NCI-H345 treated with DMSO at 0.1 percent for 48 hours (cell line): ENCODE results near the gene ADM.

Experiments
- DNase-seq: peaks from one replicate; lab custom pipeline; 2025; ENCODE audit not compliant: unreplicated experiment; lab: John Stamatoyannopoulos, UW

Gene ADM

GRCh38 chr11:10309163-10310093, 4.6 kb downstream of the ADM start:
- DNase-seq = no peak

GRCh38 chr11:10310301-10310841, 5.5 kb downstream of the ADM start:
- DNase-seq = no peak

GRCh38 chr11:10311802-10312201, 6.9 kb downstream of the ADM start:
- DNase-seq = no peak

- DNase-seq = no peak
Measured at GRCh38 chr11:10314199-10315072, 9.6 kb downstream of the ADM start.

GRCh38 chr11:10315083-10315482, 10.2 kb downstream of the ADM start:
- DNase-seq = no peak

GRCh38 chr11:10317151-10317755, 12.4 kb downstream of the ADM start:
- peak; percentile 21 for DNase-seq

GRCh38 chr11:10317776-10318526, 13.1 kb downstream of the ADM start:
- no peak for DNase-seq

GRCh38 chr11:10318527-10318802, 13.6 kb downstream of the ADM start:
- DNase-seq = peak; percentile 78

GRCh38 chr11:10319702-10320558, 15.1 kb downstream of the ADM start:
- DNase-seq = no peak

- no peak for DNase-seq
Measured at GRCh38 chr11:10320736-10321465, 16.0 kb downstream of the ADM start.

GRCh38 chr11:10322401-10322800, 17.5 kb downstream of the ADM start:
- DNase-seq = no peak

GRCh38 chr11:10322830-10323792, 18.2 kb downstream of the ADM start:
- DNase-seq = peak; percentile 52

GRCh38 chr11:10323793-10324170, 18.9 kb downstream of the ADM start:
- no peak for DNase-seq

GRCh38 chr11:10324474-10324873, 19.6 kb downstream of the ADM start:
- no peak for DNase-seq

- no peak for DNase-seq
Measured at GRCh38 chr11:10325277-10326011, 20.6 kb downstream of the ADM start.

GRCh38 chr11:10326012-10326964, 21.4 kb downstream of the ADM start:
- no peak for DNase-seq
